SK-N-MC (cell line): ENCODE results near the gene SCFD2.

Experiments
- EZH2 ChIP-seq: fragments of 200-600 bp; sonication (generic); IDR thresholded peaks from one replicate; pipeline ENCODE4 v1.6.1; 2017; ENCODE audit warnings: antibody characterized with exemption
- FOXP2 ChIP-seq: optimal IDR thresholded peaks from 2 replicates; pipeline ENCODE3; 2011; ENCODE audit warnings: mild to moderate bottlenecking, moderate library complexity; ENCODE audit not compliant: insufficient read depth; ENCODE audit errors: extremely low read length, control extremely low read depth
- POLR2AphosphoS5 ChIP-seq: IDR thresholded peaks from 2 replicates; pipeline ENCODE4 v1.6.1; 2012; ENCODE audit warnings: mild to moderate bottlenecking, low read depth, low read length, borderline replicate concordance

GRCh38 chr4:52836120-52836519 is 529.7 kb downstream of the SCFD2 start:
- TF ChIP-seq EZH2 = no peak
- TF ChIP-seq POLR2AphosphoS5 = no peak
- TF ChIP-seq FOXP2 = no peak
